ENCODE data around the gene VN1R2.
"Not testable (repeated sequence)": the region's sequence is repeated elsewhere in the genome, so short reads cannot be mapped to it uniquely, and the experiment has no call there.

Gene VN1R2

GRCh38 chr19:53257715-53258342 is at the start of gene VN1R2:
TSS of gene VN1R2 (plus strand) at chr19:53258292. CDS start at chr19:53258376, 84 bp downstream.
- not testable (repeated sequence) for DNase-seq

- not testable (repeated sequence) for DNase-seq
Observed at GRCh38 chr19:53211554-53211953, 46.5 kb upstream of the VN1R2 start.

GRCh38 chr19:53212703-53213320 is 45.3 kb upstream of the VN1R2 start:
- DNase-seq = no peak

- DNase-seq = not testable (repeated sequence)
Observed at GRCh38 chr19:53222716-53223115, 35.4 kb upstream of the VN1R2 start.

- DNase-seq = no peak
Observed at GRCh38 chr19:53224606-53225005, 33.5 kb upstream of the VN1R2 start.

- no peak for DNase-seq
Observed at GRCh38 chr19:53237114-53237777, 20.8 kb upstream of the VN1R2 start.

- DNase-seq = no peak
Observed at GRCh38 chr19:53246498-53246897, 11.6 kb upstream of the VN1R2 start.

- peak; percentile 89 to 94 (median 90) for DNase-seq
Observed at GRCh38 chr19:53254411-53255341, 3.4 kb upstream of the VN1R2 start, which contains the start of gene ZNF677. TSS of gene ZNF677 (minus strand) at chr19:53254873. CDS start at chr19:53251550, 3,323 bp downstream.

- DNase-seq = not testable (repeated sequence)
Observed at GRCh38 chr19:53267623-53268022, 9.5 kb downstream of the VN1R2 start, which contains the start of gene VN1R4. TSS of gene VN1R4 (minus strand) at chr19:53267723. CDS start at chr19:53267665, 58 bp downstream.

- DNase-seq = not testable (repeated sequence)
Observed at GRCh38 chr19:53269861-53270260, 11.8 kb downstream of the VN1R2 start.

- no peak for DNase-seq
Observed at GRCh38 chr19:53272044-53272443, 14.0 kb downstream of the VN1R2 start.

GRCh38 chr19:53275480-53275879 is 17.4 kb downstream of the VN1R2 start:
- no peak for DNase-seq

- DNase-seq = not testable (repeated sequence)
Observed at GRCh38 chr19:53281947-53282346, 23.9 kb downstream of the VN1R2 start.

- no peak for DNase-seq
Observed at GRCh38 chr19:53285087-53285486, 27.0 kb downstream of the VN1R2 start.

GRCh38 chr19:53290758-53291549 is 32.9 kb downstream of the VN1R2 start:
- no peak for DNase-seq

- no peak for DNase-seq
Observed at GRCh38 chr19:53294786-53295441, 36.8 kb downstream of the VN1R2 start.

GRCh38 chr19:53301341-53301740 is 43.2 kb downstream of the VN1R2 start:
- not testable (repeated sequence) for DNase-seq

- peak in 1 of 3 donors; percentile 4 for DNase-seq
Observed at GRCh38 chr19:53308339-53308811, 50.3 kb downstream of the VN1R2 start.
